Urinary bladder (tissue), 4 donors: Measurements from ENCODE around the gene SPOCK3. TPM values are rescaled to one million over a fixed set of nuclear protein-coding genes. Genes with fewer than 3 reads are reported as not detected.
"Not testable (repeated sequence)": the region's sequence is repeated elsewhere in the genome, so short reads cannot be mapped to it uniquely, and the experiment has no call there.

Experiments used
- DNase-seq: peaks from one replicate; pipeline ENCODE4 v3.0.0-alpha.2; 2015; ENCODE audit errors: extremely low spot score
- H3K27ac ChIP-seq: one replicate; pipeline ENCODE4 v1.5.1; 2013; ENCODE audit warnings: low read depth, mild to moderate bottlenecking, moderate library complexity
- H3K36me3 ChIP-seq: one replicate; pipeline ENCODE4 v1.6.1; 2013; ENCODE audit warnings: mild to moderate bottlenecking, moderate library complexity; ENCODE audit not compliant: insufficient read depth
- H3K4me1 ChIP-seq: one replicate; pipeline ENCODE4 v1.6.1; 2013; ENCODE audit warnings: mild to moderate bottlenecking, moderate library complexity; ENCODE audit not compliant: insufficient read depth
- H3K4me3 ChIP-seq: one replicate; pipeline ENCODE4 v1.5.1; 2013; ENCODE audit warnings: low read depth, low read length
- WGBS: extraction: QIAGEN DNeasy Blood & Tissue Kit; methylation state at CpG from one replicate; pipeline ENCODE4 v1.1.7; 2013; 5-methylcytosine and 5-hydroxymethylcytosine counted together
- polyA plus RNA-seq: library from polyadenylated mRNA; stranded (reverse); fragments of 200-250 nt; gene quantifications from one replicate; pipeline ENCODE4 v1.2.3, GENCODE V29; 2013
- total RNA-seq: library from RNA; depleted of rRNA; stranded (reverse); fragments of >200 nt; gene quantifications from one replicate; pipeline ENCODE4 v1.2.3, GENCODE V29; 2014
- donor health status: healthy with polysubstance abuse.
- donor health status: healthy.

Gene SPOCK3
- total and polyA plus RNA-seq, 2 donors: 2.9 to 12.1 TPM

- Histone ChIP-seq H3K4me3 (no peak overlapping the region), H3K27ac (no peak overlapping the region), H3K4me1 (no peaks in the 10 kb centered on the region), H3K36me3 (no peaks in the 10 kb centered on the region)
- WGBS: 34% methylated on average over 4 of the region's 4 CpGs
- DNase-seq: no peak
Measured at GRCh38 chr4:167000141-167000852, 234.0 kb downstream of the SPOCK3 start.

- no peak for DNase-seq
- Histone ChIP-seq H3K4me1 (no peaks in the 10 kb centered on the region), H3K27ac (no peak overlapping the region), H3K4me3 (no peak overlapping the region), H3K36me3 (no peaks in the 10 kb centered on the region)
- WGBS: 70% methylated on average over 1 of the region's 1 CpG
Measured at GRCh38 chr4:166996216-166996615, 238.1 kb downstream of the SPOCK3 start.

- no peak for DNase-seq
- H3K4me1 ChIP-seq: no peaks in the 10 kb centered on the region
- no peak overlapping the region for H3K27ac ChIP-seq
- no peaks in the 10 kb centered on the region for H3K36me3 ChIP-seq
- H3K4me3 ChIP-seq: no peak overlapping the region
Measured at GRCh38 chr4:166994686-166995085, 239.6 kb downstream of the SPOCK3 start.

- 97% methylated on average over 3 of the region's 3 CpGs for WGBS
- no peak overlapping the region for H3K4me3 ChIP-seq
- no peaks in the 10 kb centered on the region for H3K4me1 ChIP-seq
- DNase-seq: no peak
- no peak overlapping the region for H3K27ac ChIP-seq
- H3K36me3 ChIP-seq: no peaks in the 10 kb centered on the region
Measured at GRCh38 chr4:166991006-166991561, 243.2 kb downstream of the SPOCK3 start.

- WGBS: 45% methylated on average over 1 of the region's 1 CpG
- H3K4me3 ChIP-seq: no peak overlapping the region
- H3K4me1 ChIP-seq: no peaks in the 10 kb centered on the region
- no peak overlapping the region for H3K27ac ChIP-seq
- H3K36me3 ChIP-seq: no peaks in the 10 kb centered on the region
- no peak for DNase-seq
Measured at GRCh38 chr4:166989886-166990285, 244.4 kb downstream of the SPOCK3 start.

GRCh38 chr4:166987026-166987425 lies 247.3 kb downstream of the SPOCK3 start:
- no peak for DNase-seq
- no peaks in the 10 kb centered on the region for H3K4me1 ChIP-seq
- H3K27ac ChIP-seq: no peak overlapping the region
- H3K36me3 ChIP-seq: no peaks in the 10 kb centered on the region
- no peak overlapping the region for H3K4me3 ChIP-seq
- WGBS: 48% methylated on average over 1 of the region's 1 CpG

- WGBS: 92% methylated on average over 5 of the region's 5 CpGs
- no peaks in the 10 kb centered on the region for H3K36me3 ChIP-seq
- H3K4me1 ChIP-seq: no peaks in the 10 kb centered on the region
- no peak overlapping the region for H3K4me3 ChIP-seq
- no peak overlapping the region for H3K27ac ChIP-seq
- DNase-seq: no peak
Measured at GRCh38 chr4:166981847-166982246, 252.4 kb downstream of the SPOCK3 start.

GRCh38 chr4:166980419-166980818 lies 253.9 kb downstream of the SPOCK3 start:
- 98% methylated on average over 3 of the region's 3 CpGs for WGBS
- Histone ChIP-seq H3K36me3 (no peaks in the 10 kb centered on the region), H3K4me1 (no peaks in the 10 kb centered on the region), H3K27ac (no peak overlapping the region), H3K4me3 (no peak overlapping the region)
- no peak for DNase-seq

- no peak for DNase-seq
- no peaks in the 10 kb centered on the region for H3K4me1 ChIP-seq
- no peak overlapping the region for H3K27ac ChIP-seq
- H3K36me3 ChIP-seq: no peaks in the 10 kb centered on the region
- H3K4me3 ChIP-seq: no peak overlapping the region
Measured at GRCh38 chr4:166977596-166977995, 256.7 kb downstream of the SPOCK3 start.

- no peak overlapping the region for H3K27ac ChIP-seq
- no peaks in the 10 kb centered on the region for H3K4me1 ChIP-seq
- DNase-seq: peak; percentile 32
- no peaks in the 10 kb centered on the region for H3K36me3 ChIP-seq
- 23% methylated on average over 2 of the region's 2 CpGs for WGBS
- H3K4me3 ChIP-seq: no peak overlapping the region
Measured at GRCh38 chr4:166972071-166972470, 262.2 kb downstream of the SPOCK3 start.

- DNase-seq, H3K36me3 ChIP-seq, H3K4me3 ChIP-seq, H3K27ac ChIP-seq, H3K4me1 ChIP-seq: not testable (repeated sequence)
- WGBS: 84% methylated on average over 1 of the region's 1 CpG
Measured at GRCh38 chr4:166968219-166968618, 266.1 kb downstream of the SPOCK3 start.

GRCh38 chr4:166965562-166965961 lies 268.7 kb downstream of the SPOCK3 start:
- no peak overlapping the region for H3K4me3 ChIP-seq
- no peak overlapping the region for H3K27ac ChIP-seq
- DNase-seq: no peak
- 95% methylated on average over 2 of the region's 2 CpGs for WGBS
- no peaks in the 10 kb centered on the region for H3K4me1 ChIP-seq
- H3K36me3 ChIP-seq: no peaks in the 10 kb centered on the region

- WGBS: 72% methylated on average over 1 of the region's 1 CpG
- no peak for DNase-seq
- H3K27ac ChIP-seq: no peak overlapping the region
- H3K36me3 ChIP-seq: no peaks in the 10 kb centered on the region
- no peak overlapping the region for H3K4me3 ChIP-seq
- H3K4me1 ChIP-seq: no peaks in the 10 kb centered on the region
Measured at GRCh38 chr4:166957451-166957850, 276.8 kb downstream of the SPOCK3 start.

- no peak for DNase-seq
Measured at GRCh38 chr4:166956484-166956883, 277.8 kb downstream of the SPOCK3 start.

More at GRCh38 chr4:166956484-166956883, 277.8 kb downstream of the SPOCK3 start:
- Histone ChIP-seq H3K4me3 (no peak overlapping the region), H3K27ac (no peak overlapping the region), H3K36me3 (no peaks in the 10 kb centered on the region), H3K4me1 (no peaks in the 10 kb centered on the region)
- 96% methylated on average over 2 of the region's 2 CpGs for WGBS
